Heart right ventricle (tissue), 16 donors: Measurements from ENCODE around the gene PID1. TPM values are rescaled to one million over a fixed set of nuclear protein-coding genes. Genes with fewer than 3 reads are reported as not detected.
A peak's percentile ranks its signal among the peaks of the same experiment; 100 is the strongest.

ENCODE experiments used
- ATAC-seq, 8 donors: fragments of 200-7000 bp; cut with Tn5 transposase; one replicate each; pipeline ENCODE4 v1.9.1; 2020; ENCODE audit warnings: mild to moderate bottlenecking in 8 of 8, moderate library complexity in 8 of 8, moderate number of reproducible peaks in 1 of 8
- DNase-seq, 2 donors: peaks; one replicate each; pipeline ENCODE4 v3.0.0-alpha.2; 2020
- H3K27ac ChIP-seq, 10 donors: fragments of 200-600 bp; sonication (generic) in 2 of 10; one replicate each; pipeline versions ENCODE4 v1.5.0 to v1.8.0; 2020 to 2022; ENCODE audit warnings: mild to moderate bottlenecking in 3 of 10
- H3K27me3 ChIP-seq, 7 donors: fragments of 200-600 bp; one replicate each; pipeline ENCODE4 v1.8.0; 2021 to 2022; ENCODE audit warnings: mild to moderate bottlenecking in 2 of 7
- H3K36me3 ChIP-seq, 9 donors: fragments of 200-600 bp; sonication (generic) in 1 of 9; one replicate each; pipeline versions ENCODE4 v1.5.0 to v1.8.0; 2020 to 2022; ENCODE audit warnings: mild to moderate bottlenecking in 2 of 9
- H3K4me1 ChIP-seq, 9 donors: fragments of 200-600 bp; sonication (generic) in 1 of 9; one replicate each; pipeline versions ENCODE4 v1.5.0 to v1.8.0; 2020 to 2022; ENCODE audit warnings: mild to moderate bottlenecking in 4 of 9
- H3K4me3 ChIP-seq, 10 donors: fragments of 200-600 bp; sonication (generic) in 2 of 10; one replicate each; pipeline versions ENCODE4 v1.5.0 to v1.8.0; 2020 to 2022; ENCODE audit warnings: mild to moderate bottlenecking in 7 of 10, moderate library complexity in 2 of 10
- H3K9me3 ChIP-seq, 11 donors: fragments of 200-600 bp in 10 of 11; sonication (generic) in 2 of 11; one replicate each; pipeline versions ENCODE4 v1.5.0 to v1.8.0; 2013 to 2022; ENCODE audit warnings: mild to moderate bottlenecking in 2 of 11, control low read depth in 1 of 11, moderate library complexity in 1 of 11
- CTCF ChIP-seq, 9 donors: fragments of 200-600 bp; sonication (generic) in 2 of 9; IDR thresholded peaks; one replicate each; pipeline versions ENCODE4 v1.5.0 to v1.8.0; 2021 to 2022; ENCODE audit warnings: antibody characterized with exemption in 9 of 9, mild to moderate bottlenecking in 5 of 9, moderate library complexity in 1 of 9
- WGBS, 2 donors: extraction: QIAGEN DNeasy Blood & Tissue Kit; methylation state at CpG; one replicate each; pipeline ENCODE4 v1.1.7; 2013; ENCODE audit warnings: inconsistent platforms in 1 of 2; 5-methylcytosine and 5-hydroxymethylcytosine counted together
- intact Hi-C, 10 donors: fragments of 100-400 bp; cut with DNase I; formaldehyde crosslinking; loops; one replicate each; pipeline versions ENCODE4 v1.11.1 to v1.14.2; 2022
- polyA plus RNA-seq, 2 donors: library from polyadenylated mRNA; stranded (reverse); fragments of 200-250 nt; gene quantifications; one replicate each; pipeline ENCODE4 v1.2.3, GENCODE V29; 2013
- total RNA-seq, 10 donors: library from RNA; stranded (reverse); fragmentation: NEBNext Ultra II Directional in 3 of 10; extraction: Animal tissue kit (Norgen Biotek cat#: 25700) in 3 of 10; gene quantifications; one replicate each; pipeline versions ENCODE4 v1.2.1 to v1.2.4, GENCODE V29; 2021 to 2023
- donor health status: Arrhythmogenic right ventricular cardiomyopathy.
- donor health status: ischemic (EF 13 %, LVEDD 7.1; RV severe dilation, severe dysfunction).
- donor health status: healthy with polysubstance abuse.
- donor health status: DM: no; HTN: yes; CAD: no.
- donor health status: DM: no; HTN: no; CAD: no.
- donor health status: ischemic (EF 25% LVEDD 6.9; RV normal size, moderate dysfunction).
- donor health status: ischemic (EF 25% LVEDD 5.7; RV mildly dilated, moderate dysfunction).
- donor health status: healthy.
- donor health status: DM: yes; HTN: yes; CAD: no.
- donor health status: Ischemic cardiomyopathy.
- donor health status: ischemic (EF 35%, LVEDD 5.7; RV mildly dilated, moderate dysfunction).
- donor health status: nonischemic (EF 11% LVEDD 7.7; RV severe dilation, severe dysfunction).
- donor health status: DM: yes; HTN: yes; CAD: no.
- donor health status: PGD.
- donor health status: ischemic (EF 29% LVEDD 5.4; RV normal size, mild dysfunction).
- donor health status: nonischemic (EF 23%, LVEDD 6.1; RV moderate dilation, normal function).

The PID1 gene
- total and polyA plus RNA-seq, 12 donors = 3.6 to 12.0 (median 6.1) TPM

GRCh38 chr2:229107601-229108000, 163.5 kb downstream of the PID1 start:
- no peak for DNase-seq
- Histone ChIP-seq H3K9me3 (no peaks in the 10 kb centered on the region), H3K4me1 (peaks cover 0 to 5% (median 0%) of the 10 kb centered on the region in 9 donors), H3K4me3 (no peak overlapping the region), H3K27me3 (no peaks in the 10 kb centered on the region), H3K27ac (no peak overlapping the region), H3K36me3 (no peaks in the 10 kb centered on the region)
- 90 to 91% methylated on average over 7 of the region's 7 CpGs for WGBS, 2 donors
- intact Hi-C loops = no loop called here
- TF ChIP-seq CTCF (IDR thresholded peaks at IDR 0.05) = no peak
- ATAC-seq = no peak

- no peak for ATAC-seq
- WGBS, 2 donors = 45 to 62% methylated on average over 7 of the region's 7 CpGs
- no peak for DNase-seq
- no peak for TF ChIP-seq CTCF (IDR thresholded peaks at IDR 0.05)
- Histone ChIP-seq H3K27ac (no peak overlapping the region), H3K4me1 (peaks cover 0 to 5% (median 0%) of the 10 kb centered on the region in 9 donors), H3K4me3 (no peak overlapping the region), H3K27me3 (no peaks in the 10 kb centered on the region), H3K9me3 (no peaks in the 10 kb centered on the region), H3K36me3 (no peaks in the 10 kb centered on the region)
- intact Hi-C loops = no loop called here
Observed at GRCh38 chr2:229104974-229105387, 166.1 kb downstream of the PID1 start.

GRCh38 chr2:229104025-229104424, 167.1 kb downstream of the PID1 start:
- H3K36me3 ChIP-seq = no peaks in the 10 kb centered on the region
- 45 to 62% methylated on average over 3 of the region's 3 CpGs for WGBS, 2 donors
- H3K27ac ChIP-seq = no peak overlapping the region
- DNase-seq (no peak), ATAC-seq (peak in 2 of 8 donors; percentile 59 to 63)
- H3K27me3 ChIP-seq = no peaks in the 10 kb centered on the region
- H3K9me3 ChIP-seq = no peaks in the 10 kb centered on the region
- peaks cover 0 to 6% (median 0%) of the 10 kb centered on the region in 9 donors for H3K4me1 ChIP-seq
- TF ChIP-seq CTCF (IDR thresholded peaks at IDR 0.05) = no peak
- H3K4me3 ChIP-seq = no peak overlapping the region
- intact Hi-C loops = no loop called here

- Histone ChIP-seq H3K4me1 (peaks cover 0 to 8% (median 0%) of the 10 kb centered on the region in 9 donors), H3K27ac (no peak overlapping the region), H3K4me3 (no peak overlapping the region), H3K27me3 (no peaks in the 10 kb centered on the region), H3K36me3 (no peaks in the 10 kb centered on the region), H3K9me3 (no peaks in the 10 kb centered on the region)
- ATAC-seq (no peak), DNase-seq (no peak)
- TF ChIP-seq CTCF (IDR thresholded peaks at IDR 0.05) = no peak
- intact Hi-C loops = no loop called here
- 84 to 88% methylated on average over 1 of the region's 1 CpG for WGBS, 2 donors
Observed at GRCh38 chr2:229101314-229101713, 169.8 kb downstream of the PID1 start.
